Measurements from ENCODE around the gene HRC.

The HRC gene

GRCh38 chr19:49113762-49114629, 41.2 kb downstream of the HRC start, which contains the start of gene LIN7B:
LIN7B (plus strand) TSS chr19:49114370; CDS start chr19:49114405, 35 bp downstream.
- DNase-seq: peak; percentile 60 to 82 (median 68)

DNA sequence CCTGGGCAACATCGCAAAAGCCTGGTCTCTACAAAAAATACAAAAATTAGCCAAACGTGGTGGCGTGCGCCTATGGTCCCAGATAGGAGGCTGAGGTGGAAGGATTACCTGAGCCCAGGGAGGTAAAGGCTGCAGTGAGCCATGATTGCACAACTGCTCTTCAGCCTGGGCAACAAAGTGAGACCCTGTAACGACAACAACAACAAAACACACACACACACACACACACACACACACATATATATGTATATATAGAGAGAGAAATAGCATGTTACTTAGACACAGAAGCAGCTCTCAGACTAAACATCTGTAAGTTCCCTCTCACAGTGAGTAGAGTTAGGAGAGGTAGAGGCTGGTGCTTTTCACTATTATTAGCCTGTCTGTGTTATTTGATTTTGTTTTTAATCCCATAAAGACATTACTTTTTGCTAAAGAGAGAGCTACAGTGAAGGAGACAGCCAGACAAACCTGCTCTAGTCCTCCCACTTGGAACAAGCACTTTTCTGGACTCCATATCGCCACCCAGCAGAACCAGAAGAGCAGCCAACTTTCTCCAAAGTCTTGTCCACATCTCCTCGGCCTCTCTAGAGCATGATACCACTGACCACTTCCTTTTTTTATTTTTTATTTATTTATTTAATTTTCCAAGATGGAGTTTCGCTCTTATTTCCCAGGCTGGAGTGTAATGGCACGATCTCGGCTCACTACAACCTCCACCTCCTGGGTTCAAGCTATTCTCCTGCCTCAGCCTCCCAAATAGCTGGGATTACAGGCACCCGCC, 43.8 kb downstream of the HRC start:
- no peak for DNase-seq

DNA sequence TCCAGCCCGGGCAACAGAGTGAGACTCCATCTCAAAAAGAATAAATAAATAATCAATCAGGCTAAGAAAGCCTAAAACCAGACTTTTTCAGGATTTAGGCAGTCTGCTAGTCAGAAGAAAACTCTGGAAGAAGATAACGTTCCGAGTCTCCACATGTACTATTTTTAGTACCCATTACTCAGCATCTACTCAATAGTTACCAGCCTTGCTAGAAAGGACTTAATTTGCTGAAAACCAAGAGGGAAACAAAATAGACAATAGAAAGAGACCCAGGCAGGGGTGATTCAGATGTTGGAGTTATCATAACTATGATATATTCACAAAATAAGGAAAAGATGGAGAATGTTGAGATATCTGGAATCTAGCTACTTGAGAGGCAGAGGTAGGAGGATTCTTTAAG, 44.6 kb downstream of the HRC start:
- no peak for DNase-seq

DNA sequence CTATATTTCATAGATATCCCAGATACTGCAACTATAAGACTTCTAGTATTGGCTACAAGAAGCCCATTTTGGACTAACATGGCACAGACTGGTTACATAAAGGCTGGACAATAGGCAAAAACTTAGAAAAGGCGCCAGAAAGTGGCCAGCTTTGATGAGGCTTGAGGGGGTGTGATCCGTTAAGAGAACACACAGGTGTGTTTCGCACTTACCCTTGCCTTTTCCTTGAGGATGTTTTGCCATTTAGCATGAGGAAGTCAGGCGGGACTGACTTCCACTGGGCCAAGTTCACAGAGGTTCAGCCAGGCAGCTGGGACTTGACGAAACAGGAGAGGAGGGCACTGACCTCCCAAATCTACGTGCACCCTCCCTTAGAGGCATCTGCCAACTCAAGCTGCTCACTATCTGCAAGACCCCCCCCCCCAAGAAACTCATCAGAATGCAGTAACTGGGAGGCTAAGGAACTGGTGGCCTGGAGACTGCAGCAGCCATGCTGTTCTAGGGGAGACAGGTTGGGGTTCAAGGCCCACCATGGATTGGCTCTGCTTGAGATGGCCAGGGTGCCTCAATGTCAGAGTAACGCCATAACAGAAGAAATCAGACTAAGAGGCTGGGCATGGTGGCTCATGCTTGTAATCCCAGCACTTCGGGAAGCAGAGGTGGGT, 45.5 kb downstream of the HRC start:
- DNase-seq: no peak

GRCh38 chr19:49109051-49109450, 46.1 kb downstream of the HRC start:
- no peak for DNase-seq

- DNase-seq: no peak
Measured at GRCh38 chr19:49107625-49108459, 47.4 kb downstream of the HRC start.

- peak in 3 of 5 donors; percentile 50 to 57 (median 51) for DNase-seq
Measured at GRCh38 chr19:49106648-49107135, 48.5 kb downstream of the HRC start.

DNA sequence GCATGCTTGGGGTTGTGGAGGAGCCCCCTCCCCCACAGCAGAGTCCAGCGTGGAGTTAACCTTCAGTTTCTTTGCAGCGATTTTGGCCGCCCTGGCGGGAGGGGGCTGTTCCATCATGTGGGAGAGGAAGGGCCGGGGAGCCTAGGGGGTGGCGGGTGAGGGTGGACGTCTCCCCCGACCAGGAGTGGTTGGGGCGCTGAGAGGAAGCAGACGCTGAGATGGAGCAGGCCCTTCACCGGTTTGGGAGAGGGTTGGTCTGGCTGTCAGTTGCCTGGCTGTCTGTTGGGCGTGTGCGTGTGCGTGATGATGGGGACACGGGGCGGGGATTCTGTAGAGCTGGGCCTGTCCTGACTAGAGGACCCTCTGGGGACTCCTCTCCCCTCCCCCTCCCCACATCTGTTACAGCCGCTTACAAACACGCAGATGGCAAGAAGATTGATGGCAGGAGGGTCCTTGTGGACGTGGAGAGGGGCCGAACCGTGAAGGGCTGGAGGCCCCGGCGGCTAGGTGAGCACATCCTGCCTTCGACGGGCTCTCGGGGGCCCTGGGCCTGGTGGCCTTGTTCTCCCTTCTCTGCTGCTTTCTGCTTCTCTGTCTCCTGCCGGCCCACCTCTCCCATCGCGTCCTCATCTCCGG, 50.8 kb downstream of the HRC start:
- no peak for DNase-seq

DNA sequence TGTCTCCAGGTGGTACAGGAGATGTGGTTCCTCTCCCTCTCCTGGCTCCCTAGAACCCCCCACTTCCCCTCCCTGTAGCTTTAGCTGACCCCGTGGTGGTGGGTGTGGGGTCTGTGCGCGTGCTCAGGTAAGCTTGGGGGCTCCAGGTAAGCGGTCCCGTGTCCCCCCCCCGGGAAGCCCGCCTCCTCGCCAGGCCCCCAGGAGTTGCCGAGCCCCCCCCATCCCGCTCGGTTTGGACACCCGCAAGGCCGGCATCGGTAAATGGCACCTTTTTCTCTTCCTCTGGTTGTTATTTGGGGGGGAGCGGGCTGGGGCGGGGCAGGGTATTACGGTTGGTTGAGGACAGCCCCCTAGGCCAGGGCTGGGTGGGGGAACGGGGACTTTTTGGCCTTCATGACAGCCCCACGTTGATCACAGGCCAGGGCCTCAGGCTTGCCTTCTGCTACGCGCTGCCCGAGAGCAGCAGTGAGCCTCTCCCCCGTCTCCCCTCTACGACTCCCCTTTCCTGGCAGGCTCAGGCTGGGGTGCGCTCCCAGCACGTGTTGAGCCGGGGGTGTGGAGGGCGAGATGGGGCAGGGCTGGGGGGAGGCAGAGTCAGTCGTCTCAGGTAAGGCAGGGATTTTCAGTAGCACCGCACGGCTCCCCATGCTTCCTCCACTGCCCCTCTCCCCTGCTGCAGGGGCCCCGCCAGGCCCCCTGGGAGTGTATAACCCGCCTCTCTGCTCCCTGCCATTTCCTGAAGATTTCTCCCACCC, 51.7 kb downstream of the HRC start:
- no peak for DNase-seq

DNA sequence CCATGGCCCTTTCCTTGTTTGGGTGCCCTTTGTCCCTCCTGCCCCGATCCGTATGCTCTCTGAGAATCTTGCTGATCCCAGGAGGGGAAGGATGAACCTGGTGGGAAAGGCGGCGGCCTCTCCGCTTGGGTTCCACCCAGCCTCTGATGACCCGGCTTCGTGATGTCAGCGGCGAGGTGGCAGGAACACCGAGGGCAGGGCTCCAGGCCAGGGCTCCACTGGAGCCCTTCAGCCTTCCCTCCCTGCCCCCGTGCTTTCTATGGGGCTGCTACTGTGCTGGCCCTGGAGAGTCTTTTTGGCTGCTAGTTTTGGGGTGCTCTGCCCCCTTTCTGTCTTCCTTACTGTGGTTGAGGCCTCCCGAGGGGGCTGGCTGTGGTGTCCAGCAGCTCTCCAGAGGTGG, 52.9 kb downstream of the HRC start:
- DNase-seq: no peak

Measured in T-helper 1 cell (primary cell).